ENCODE data around the gene CYREN. TPM values are rescaled to one million over a fixed set of nuclear protein-coding genes. Genes with fewer than 3 reads are reported as not detected.
A peak's percentile ranks its signal among the peaks of the same experiment; 100 is the strongest.

The CYREN gene
- polyA plus RNA-seq, 1 donor (not counting 4 experiments of a cell fraction or from before 2014, with no cell fraction given), result 41.7 TPM

DNA sequence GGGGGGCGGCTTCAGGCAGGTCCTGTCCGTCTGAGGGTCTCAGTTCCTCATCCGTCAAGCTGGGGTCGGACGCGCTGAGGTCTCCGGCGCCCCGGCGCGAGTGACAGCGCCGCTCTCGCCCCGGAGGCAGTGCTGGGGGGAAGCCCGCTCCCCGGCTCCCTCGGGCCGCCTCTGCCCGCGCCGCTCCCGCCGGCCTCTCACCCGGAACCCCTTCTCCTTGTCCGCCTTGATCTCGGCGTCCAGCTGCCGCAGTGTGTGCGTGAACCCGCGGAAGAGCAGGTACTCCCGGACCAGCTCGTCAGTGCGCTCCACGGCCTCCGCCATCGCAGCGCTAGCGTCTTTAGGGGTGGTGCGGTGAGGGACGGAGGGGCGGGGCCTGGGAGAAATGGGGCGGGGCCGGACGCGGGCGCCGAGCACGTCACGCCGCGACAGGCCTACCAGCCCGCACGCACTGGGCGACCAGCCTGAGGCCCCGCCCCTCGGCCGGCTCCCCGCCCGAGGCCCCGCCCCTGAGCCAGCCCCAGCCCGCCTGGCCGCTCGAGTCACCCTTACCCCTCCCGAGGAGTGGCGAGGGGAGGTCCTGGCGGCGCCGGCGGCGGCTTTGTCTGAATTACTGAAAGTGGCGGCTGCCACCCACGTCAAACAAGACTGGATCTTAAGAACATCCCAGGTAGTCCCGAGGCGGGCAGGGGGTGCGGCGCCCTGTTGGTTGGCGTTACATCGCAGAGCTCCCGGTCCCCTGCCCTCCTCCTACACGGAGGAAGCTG is 40.9 kb upstream of the CYREN start, which contains the start of gene WDR91:
Gene WDR91, minus strand, starts transcription at position 348 of the 767 bp plus-strand sequence. Its CDS starts 24 bp downstream, at position 324.
- dilution Hi-C loops (cut with MboI; ENCODE audit: extremely low pct_ligation_motif_present, low sequenced_read_pairs), result no loop called here
- peaks cover 31% of the 10 kb centered on the region for H3K79me2 ChIP-seq (ENCODE audit: control insufficient read depth, insufficient read depth, low read length)
- DNase-seq (ENCODE audit: low read depth, low spot score) (peak; percentile 41), FAIRE-seq (no peak)
- H3K4me3 ChIP-seq (ENCODE audit: control insufficient read depth in 2 of 3, extremely low read depth in 1 of 3, insufficient read depth in 2 of 3, low read depth in 1 of 3, low read length in 3 of 3), result peak within 1 kb of the TSS; percentile 71 to 91 (median 86)
- no peaks in the 10 kb centered on the region for H3K27me3 ChIP-seq (ENCODE audit: control insufficient read depth, extremely low read depth, insufficient read depth, low read length)
- no peak for TF ChIP-seq EZH2 (IDR thresholded peaks at IDR 0.05; ENCODE audit: low read length)
- TF ChIP-seq, protein P1, sequence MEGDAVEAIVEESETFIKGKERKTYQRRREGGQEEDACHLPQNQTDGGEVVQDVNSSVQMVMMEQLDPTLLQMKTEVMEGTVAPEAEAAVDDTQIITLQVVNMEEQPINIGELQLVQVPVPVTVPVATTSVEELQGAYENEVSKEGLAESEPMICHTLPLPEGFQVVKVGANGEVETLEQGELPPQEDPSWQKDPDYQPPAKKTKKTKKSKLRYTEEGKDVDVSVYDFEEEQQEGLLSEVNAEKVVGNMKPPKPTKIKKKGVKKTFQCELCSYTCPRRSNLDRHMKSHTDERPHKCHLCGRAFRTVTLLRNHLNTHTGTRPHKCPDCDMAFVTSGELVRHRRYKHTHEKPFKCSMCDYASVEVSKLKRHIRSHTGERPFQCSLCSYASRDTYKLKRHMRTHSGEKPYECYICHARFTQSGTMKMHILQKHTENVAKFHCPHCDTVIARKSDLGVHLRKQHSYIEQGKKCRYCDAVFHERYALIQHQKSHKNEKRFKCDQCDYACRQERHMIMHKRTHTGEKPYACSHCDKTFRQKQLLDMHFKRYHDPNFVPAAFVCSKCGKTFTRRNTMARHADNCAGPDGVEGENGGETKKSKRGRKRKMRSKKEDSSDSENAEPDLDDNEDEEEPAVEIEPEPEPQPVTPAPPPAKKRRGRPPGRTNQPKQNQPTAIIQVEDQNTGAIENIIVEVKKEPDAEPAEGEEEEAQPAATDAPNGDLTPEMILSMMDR (optimal IDR thresholded peaks at IDR 0.05 in 1 of 3, IDR thresholded peaks at IDR 0.05 in 1 of 3, conservative IDR thresholded peaks at IDR 0.05 in 1 of 3; ENCODE audit: extremely low read depth in 1 of 3, insufficient read depth in 2 of 3, low read length in 3 of 3), result no peak
- no peaks in the 10 kb centered on the region for H4K20me1 ChIP-seq (ENCODE audit: control insufficient read depth, extremely low read depth, insufficient read depth, low read length)
- H3K4me2 ChIP-seq (ENCODE audit: control insufficient read depth, extremely low read depth, insufficient read depth, low read depth, low read length), result peak within 1 kb of the TSS; percentile 98
- peak within 1 kb of the TSS; percentile 89 for H3K9ac ChIP-seq (ENCODE audit: control insufficient read depth, extremely low read depth, insufficient read depth, low read length)
- H3K9me3 ChIP-seq (ENCODE audit: control insufficient read depth, low read depth, low read length), result no peaks in the 10 kb centered on the region
- peak within 1 kb of the TSS; percentile 97 for H2AFZ ChIP-seq (ENCODE audit: control insufficient read depth, low read length)
- peak within 1 kb of the TSS; percentile 90 for H3K27ac ChIP-seq (ENCODE audit: control insufficient read depth, insufficient read depth, low read length)
- no peaks in the 10 kb centered on the region for H3K9me1 ChIP-seq (ENCODE audit: control insufficient read depth, extremely low read depth, insufficient read depth, low read length)
- peaks cover 40% of the 10 kb centered on the region for H3K4me1 ChIP-seq (ENCODE audit: control insufficient read depth, extremely low read depth, insufficient read depth, low read length)
- peaks cover 0 to 3% of the 10 kb centered on the region in 2 experiments for H3K36me3 ChIP-seq (ENCODE audit: control insufficient read depth in 2 of 2, extremely low read depth in 1 of 2, insufficient read depth in 2 of 2, low read length in 2 of 2)

DNA sequence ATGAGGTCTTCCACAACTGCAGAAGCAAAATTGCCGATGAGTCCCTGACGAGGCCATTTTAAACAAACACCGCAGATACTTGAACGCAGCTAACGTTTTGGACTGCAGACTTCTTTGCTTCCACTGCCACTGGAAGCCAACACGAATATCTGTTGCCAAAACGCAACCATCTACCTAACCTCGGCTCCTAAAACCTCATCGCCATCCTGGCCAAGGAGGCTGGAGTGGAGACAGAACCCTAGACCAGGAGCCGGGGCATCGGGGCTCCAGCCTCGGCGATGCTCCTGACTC is 40.3 kb upstream of the CYREN start:
- FAIRE-seq (no peak), DNase-seq (ENCODE audit: low read depth, low spot score) (no peak)
- peak overlapping the region; percentile 88 for H3K4me2 ChIP-seq (ENCODE audit: control insufficient read depth, extremely low read depth, insufficient read depth, low read depth, low read length)
- peak overlapping the region; percentile 87 for H3K9ac ChIP-seq (ENCODE audit: control insufficient read depth, extremely low read depth, insufficient read depth, low read length)
- H3K4me1 ChIP-seq (ENCODE audit: control insufficient read depth, extremely low read depth, insufficient read depth, low read length), result peaks cover 40% of the 10 kb centered on the region
- peak overlapping the region; percentile 76 for H3K27ac ChIP-seq (ENCODE audit: control insufficient read depth, insufficient read depth, low read length)
- TF ChIP-seq EZH2 (IDR thresholded peaks at IDR 0.05; ENCODE audit: low read length), result no peak
- TF ChIP-seq, protein P1 (optimal IDR thresholded peaks at IDR 0.05 in 1 of 3, IDR thresholded peaks at IDR 0.05 in 1 of 3, conservative IDR thresholded peaks at IDR 0.05 in 1 of 3; ENCODE audit: extremely low read depth in 1 of 3, insufficient read depth in 2 of 3, low read length in 3 of 3), result no peak
- dilution Hi-C loops (cut with MboI; ENCODE audit: extremely low pct_ligation_motif_present, low sequenced_read_pairs), result no loop called here
- no peaks in the 10 kb centered on the region for H3K9me3 ChIP-seq (ENCODE audit: control insufficient read depth, low read depth, low read length)
- peak overlapping the region; percentile 71 to 86 (median 85) for H3K4me3 ChIP-seq (ENCODE audit: control insufficient read depth in 2 of 3, extremely low read depth in 1 of 3, insufficient read depth in 2 of 3, low read depth in 1 of 3, low read length in 3 of 3)
- peak overlapping the region; percentile 92 for H2AFZ ChIP-seq (ENCODE audit: control insufficient read depth, low read length)
- peaks cover 31% of the 10 kb centered on the region for H3K79me2 ChIP-seq (ENCODE audit: control insufficient read depth, insufficient read depth, low read length)
- H3K36me3 ChIP-seq (ENCODE audit: control insufficient read depth in 2 of 2, extremely low read depth in 1 of 2, insufficient read depth in 2 of 2, low read length in 2 of 2), result peaks cover 0 to 3% of the 10 kb centered on the region in 2 experiments
- H3K27me3 ChIP-seq (ENCODE audit: control insufficient read depth, extremely low read depth, insufficient read depth, low read length), result no peaks in the 10 kb centered on the region
- no peaks in the 10 kb centered on the region for H3K9me1 ChIP-seq (ENCODE audit: control insufficient read depth, extremely low read depth, insufficient read depth, low read length)
- no peaks in the 10 kb centered on the region for H4K20me1 ChIP-seq (ENCODE audit: control insufficient read depth, extremely low read depth, insufficient read depth, low read length)
